HT1080 (cell line): Measurements from ENCODE around the gene PCNX1. TPM values are rescaled to one million over a fixed set of nuclear protein-coding genes. Genes with fewer than 3 reads are reported as not detected.
"Not testable (repeated sequence)": the region's sequence is repeated elsewhere in the genome, so short reads cannot be mapped to it uniquely, and the experiment has no call there.

Experiments used
- DNase-seq: peaks from one replicate; pipeline ENCODE4 v3.0.0-alpha.2; 2015; ENCODE audit warnings: low read depth
- total RNA-seq: library from RNA; depleted of rRNA; stranded (reverse); fragments of >200 nt; shearing (Covaris generic); gene quantifications from 2 replicates; pipeline ENCODE4 v1.2.3, GENCODE V29; 2014

PCNX1 gene
- total RNA-seq, 1 experiment from 2014 or later, result 27.7 TPM

DNA sequence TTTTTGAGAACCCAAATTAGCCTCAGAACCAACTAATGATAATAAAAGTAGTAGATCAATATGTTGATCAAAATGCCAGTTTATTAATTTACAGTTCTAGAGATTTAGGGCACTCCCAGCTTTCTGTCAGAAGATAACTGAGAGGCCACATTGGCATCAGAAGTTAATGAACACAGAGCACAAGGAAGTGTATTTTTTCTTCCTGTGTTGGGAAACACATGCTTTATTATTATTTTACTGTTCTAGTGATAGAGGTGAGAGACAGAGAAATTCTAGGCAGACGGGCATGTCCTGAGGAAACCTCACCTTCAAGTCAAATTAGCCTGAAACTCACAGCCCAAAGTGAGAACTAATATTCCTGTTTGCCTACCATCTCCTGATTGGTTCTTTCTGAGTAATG, 213.7 kb downstream of the PCNX1 start:
- no peak for DNase-seq

DNA sequence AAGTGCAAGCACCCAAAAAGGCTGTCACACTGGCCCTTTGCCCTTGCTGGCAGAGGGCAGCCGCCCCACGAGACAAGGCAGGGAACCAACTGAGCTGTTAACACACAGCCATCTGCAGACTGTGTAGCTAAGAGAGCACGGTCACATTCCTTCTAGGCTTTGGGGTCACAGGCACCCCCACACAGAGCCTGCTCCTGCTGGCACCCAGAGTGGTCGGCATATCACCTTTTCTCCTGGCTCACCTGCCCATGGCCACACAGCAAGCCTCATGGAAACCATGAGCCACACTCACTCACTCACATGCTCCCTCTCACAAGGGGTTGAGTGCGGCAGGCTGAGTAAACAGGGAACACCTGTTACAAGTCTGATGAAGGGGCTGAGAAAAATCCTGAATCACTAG, 214.5 kb downstream of the PCNX1 start:
- no peak for DNase-seq

DNA sequence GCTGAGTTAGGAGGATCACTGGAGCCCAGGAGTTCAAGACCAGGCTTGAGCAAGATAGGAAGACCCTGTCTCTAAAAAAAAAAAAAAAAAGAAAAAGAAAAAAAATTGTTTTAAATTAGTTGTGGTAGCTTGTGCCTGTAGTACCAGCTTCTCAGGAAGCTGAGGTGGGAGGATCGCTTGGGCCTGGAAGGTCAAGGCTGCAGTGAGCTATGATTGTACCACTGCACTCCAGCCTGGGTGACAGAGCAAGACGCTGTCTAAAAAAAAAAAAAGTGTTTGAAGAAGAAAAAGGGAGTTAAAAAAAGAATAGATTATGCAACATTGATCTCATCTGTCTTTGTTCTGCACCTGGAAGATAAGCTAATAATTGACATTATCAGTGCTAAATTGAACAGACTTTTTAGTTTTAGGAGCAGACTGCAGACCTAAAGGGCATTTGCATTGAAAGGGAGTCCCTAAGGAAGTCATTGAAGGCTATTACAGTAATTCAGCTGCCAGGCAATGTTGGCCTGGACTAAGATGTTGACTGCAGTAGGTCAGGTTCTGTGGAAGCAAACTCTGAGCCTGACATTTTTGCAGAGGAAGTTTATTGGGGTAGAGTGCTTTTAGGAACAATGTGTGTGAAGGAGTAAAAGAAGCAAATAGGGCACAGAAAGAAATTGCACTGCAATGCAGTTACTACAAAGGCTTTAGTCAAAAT, 215.8 kb downstream of the PCNX1 start:
- no peak for DNase-seq

DNA sequence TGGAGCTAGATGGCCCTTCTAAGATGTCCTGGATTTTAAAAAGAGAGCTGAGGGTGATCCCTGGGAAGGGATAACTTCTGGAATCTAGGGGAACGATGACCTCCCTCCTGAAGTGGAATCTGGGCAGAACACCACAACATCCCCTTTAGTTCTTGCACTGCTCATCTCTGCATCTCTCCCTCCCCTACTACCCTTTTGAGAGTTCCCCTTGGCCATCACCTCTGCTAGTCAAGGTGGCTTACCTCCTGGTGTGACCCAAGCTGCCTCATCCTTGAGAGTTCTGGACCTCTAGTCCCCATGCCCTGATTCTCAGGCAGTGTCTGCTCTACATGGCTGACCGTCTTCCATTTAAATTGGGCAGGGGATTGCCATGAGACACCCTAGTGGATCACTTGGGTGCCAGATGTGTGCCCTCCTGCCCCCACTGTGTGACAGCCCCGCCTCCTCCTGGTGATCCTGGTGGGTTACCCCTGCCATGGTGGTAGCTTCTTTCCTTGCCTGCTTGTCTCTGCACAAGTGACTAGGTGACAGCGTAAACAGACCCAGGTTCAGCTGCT, 216.4 kb downstream of the PCNX1 start:
- no peak for DNase-seq

DNA sequence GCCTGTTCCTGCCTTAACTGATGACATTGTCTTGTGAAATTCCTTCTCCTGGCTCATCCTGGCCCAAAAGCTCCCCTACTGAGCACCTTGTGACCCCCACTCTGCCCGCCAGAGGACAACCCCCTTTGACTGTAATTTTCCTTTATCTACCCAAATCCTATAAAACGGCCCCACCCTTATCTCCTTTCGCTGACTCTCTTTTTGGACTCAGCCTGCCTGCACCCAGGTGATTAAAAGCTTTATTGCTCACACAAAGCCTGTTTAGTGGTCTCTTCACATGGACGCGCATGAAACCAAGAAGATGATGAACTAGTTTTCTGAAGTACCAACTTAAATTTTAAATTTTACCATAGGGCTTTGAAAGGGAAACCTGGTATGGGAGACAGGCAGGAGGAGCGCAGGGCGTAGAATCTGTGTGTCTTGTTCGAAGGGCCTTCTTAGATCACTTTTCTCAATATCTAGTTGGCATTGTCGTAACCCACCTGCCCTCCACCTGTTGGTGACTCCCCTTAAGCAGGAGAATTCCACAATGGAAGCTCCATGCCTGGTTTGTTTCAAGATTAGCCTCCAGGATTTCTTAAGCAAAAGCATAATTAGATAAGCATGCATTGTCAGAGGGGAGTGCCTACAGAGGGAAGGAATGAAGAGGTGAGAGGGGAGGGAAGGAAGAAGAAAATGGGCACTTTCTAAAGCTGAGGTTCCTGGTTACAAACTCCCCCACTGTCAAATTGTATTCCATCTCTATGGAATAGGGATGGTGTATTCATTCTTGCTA, 222.6 kb downstream of the PCNX1 start:
- DNase-seq, result not testable (repeated sequence)

DNA sequence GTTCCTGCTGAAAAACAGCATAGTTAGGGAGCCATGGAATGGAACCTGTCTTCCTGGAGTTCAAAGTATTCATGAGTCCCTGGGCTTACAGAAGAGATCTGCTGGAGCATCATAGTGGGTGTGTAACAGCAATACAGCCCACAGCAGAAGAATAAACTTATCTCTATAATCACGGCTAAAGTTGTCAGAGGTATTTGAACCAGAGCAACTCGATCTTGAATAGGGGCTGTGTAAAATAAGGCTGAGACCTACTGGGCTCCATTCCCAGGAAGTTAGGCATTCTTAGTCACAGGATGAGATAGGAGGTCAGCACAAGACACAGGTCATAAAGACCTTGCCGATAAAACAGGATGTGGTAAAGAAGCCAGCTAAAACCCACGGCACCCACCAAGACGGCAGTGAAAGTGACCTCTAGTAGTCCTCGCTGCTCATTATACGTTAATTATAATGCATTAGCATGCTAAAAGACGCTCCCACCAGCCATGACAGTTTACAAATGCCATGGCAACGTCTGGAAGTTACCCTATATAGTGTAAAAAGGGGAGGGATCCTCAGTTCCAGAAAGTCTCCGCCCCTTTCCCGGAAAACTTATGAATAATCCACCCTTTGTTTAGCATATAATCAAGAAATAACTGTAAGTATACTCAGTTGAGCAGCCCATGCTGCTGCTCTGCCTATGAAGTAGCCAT, 223.4 kb downstream of the PCNX1 start:
- DNase-seq, result peak; percentile 98

DNA sequence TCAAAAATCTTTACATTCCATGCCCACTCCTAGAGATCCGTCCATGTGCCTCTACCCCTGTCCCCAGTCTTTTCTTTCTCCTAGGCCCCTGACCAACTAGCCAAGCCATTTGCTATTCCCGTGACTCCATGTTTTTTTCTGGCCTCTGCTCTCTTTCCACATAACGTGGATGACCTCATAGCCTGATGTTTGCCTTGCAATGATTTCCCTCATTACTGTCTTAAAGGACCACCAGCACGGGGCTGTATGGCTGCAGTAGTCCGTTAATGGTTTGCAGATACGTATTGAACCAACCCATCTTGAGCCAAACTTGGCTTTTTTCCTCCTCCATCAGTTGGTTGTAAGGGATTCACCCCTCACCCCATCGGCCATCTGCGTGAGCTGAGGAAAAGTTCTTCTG, 226.0 kb downstream of the PCNX1 start:
- DNase-seq, result no peak

DNA sequence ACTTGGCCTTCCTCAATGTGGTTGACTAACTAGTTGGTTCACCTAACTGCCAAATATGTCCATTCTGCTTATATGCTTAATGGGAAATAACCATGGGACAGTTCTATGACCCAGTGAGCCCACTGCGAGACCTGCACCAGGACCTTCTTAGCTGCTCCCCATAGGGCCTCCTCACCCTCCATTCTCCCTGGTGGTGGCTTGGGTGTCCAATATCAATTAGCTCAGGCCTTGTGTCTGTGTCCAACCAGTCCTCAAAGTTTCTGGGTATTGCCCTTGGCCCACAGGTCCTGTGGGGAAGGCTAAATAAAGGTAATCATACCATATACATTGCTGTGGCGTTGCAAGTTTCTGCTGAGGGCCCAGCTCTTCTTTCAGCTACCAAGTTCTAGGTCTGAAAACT, 228.2 kb downstream of the PCNX1 start:
- DNase-seq, result no peak

DNA sequence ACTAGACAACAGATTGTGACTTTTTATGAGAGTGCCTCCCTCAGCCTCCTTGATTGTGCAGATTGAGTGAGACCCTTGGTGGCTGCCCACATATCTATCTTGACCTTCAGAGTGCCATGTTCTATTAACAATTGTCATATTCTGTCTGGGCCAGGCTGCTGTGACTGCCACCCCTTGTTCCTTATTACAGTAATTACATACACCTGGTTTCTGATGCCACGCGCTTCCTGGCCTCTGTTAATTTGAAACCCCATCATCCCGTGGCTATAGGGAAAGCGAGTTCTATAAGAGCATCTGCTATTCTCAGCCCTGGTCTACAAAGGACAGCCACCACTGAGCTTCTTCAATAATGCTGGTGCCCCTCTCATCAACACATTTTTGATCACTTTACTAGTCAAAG, 228.7 kb downstream of the PCNX1 start:
- DNase-seq, result no peak

DNA sequence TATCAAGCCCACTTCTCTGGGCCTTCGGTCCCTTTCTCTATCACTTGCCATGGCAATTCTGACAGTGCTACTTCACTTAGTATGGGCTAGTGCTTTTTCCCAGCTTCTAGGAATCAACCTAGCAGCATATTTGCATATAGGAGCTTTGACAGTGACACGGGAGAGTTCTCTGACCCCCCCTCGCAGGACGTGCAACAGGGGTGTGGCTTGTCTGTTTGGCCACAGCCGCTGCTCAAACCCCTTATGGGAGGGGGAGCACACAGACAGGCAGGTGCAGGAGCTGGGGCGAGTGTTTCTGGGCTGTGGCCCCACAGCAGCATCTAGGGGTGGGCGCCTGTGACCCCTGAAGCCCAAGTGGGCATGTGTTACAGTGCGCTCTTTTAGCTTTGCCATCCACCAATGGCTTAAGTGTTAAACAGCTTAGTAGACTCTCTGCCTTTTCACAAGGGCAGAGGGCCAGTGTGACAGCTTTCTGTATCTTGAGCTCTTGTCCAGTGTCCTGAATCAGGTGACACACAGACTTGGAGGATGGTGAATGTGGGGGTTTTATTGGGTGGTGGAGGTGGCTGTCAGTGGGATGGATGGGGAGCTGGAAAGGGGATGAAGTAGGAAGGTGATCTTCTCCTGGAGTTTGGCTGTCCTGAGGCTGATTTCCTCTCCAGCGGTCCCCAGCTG, 229.3 kb downstream of the PCNX1 start:
- DNase-seq, result no peak

DNA sequence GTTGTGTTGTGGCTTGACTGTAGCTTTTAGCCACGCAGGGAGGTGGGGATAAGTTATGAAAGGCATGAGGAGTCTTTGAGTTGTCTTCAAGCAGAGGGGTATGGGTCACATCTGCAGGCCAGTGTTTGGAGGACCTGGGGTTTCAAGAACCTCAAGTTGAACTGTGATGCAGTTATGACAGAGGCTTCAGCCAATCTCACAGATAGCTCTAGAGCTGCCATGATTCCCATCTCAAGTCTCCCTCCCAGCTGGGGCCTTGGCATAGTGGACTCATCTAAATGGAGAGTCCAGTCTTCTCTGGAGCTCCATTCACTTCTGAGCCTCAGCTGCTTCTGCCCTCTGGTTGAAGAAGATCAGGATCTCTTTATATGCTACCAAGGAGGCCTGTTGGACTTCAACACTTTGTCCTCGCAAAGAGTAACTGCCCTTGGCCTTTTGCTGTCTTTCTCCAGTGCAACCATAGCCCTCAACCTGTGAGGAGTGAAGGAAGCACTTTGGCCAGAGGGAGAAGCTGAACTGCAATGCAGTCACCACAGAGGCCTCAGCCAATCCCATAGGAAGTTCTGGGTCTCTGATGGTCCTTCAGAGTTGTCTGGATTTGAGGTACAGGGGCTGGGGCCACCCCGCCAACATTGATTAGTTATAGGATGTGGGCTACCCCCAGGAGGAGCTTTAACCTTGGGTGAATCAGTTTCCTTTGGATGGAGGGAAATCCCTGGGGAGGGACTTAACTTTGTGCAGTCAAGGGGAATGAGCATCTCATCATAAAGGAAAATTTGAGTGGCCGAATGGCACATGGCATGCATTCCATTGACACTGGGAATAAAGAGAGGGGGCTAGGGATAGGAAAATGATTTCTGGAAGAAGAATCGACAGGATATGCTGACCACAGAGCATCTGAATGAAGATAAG, 230.5 kb downstream of the PCNX1 start:
- DNase-seq, result no peak

DNA sequence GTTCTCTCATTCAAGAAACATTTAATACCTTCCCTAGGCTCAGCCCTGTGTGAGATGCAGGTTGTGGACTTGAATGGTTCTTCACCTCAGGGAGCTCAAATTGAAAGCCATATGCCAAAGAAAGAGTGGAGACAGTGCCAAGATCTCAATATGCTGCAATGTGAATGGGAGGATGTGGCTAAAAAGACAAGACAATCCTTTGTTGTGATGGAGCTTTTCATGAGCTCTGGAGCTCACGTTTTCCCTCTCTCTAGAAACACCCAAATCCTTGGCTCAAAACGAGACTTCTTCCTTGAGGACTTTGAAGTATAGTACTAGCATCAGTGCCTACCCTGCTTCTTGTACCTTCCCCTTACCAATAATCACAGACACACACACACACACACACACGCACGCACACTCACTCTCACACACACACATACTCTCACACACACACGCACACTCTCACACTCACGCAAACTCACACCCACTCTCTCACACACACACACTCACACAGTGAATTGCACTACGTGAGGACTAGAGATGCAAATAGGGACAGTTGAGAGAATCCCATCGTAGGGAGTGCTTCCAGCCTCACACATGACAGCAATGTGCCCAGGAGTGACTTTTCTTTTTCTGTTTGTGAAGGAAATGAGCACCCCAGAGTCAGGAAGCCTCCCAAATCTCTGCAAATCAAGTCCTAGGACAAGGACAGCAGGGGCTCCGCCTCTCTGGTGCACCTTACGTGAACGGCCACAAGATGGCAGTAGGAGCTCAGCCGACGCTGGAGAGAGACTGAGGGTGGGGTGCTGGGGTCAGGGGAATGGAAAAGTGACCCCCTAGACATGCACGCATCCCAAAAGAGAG, 231.4 kb downstream of the PCNX1 start:
- DNase-seq, result peak; percentile 61

DNA sequence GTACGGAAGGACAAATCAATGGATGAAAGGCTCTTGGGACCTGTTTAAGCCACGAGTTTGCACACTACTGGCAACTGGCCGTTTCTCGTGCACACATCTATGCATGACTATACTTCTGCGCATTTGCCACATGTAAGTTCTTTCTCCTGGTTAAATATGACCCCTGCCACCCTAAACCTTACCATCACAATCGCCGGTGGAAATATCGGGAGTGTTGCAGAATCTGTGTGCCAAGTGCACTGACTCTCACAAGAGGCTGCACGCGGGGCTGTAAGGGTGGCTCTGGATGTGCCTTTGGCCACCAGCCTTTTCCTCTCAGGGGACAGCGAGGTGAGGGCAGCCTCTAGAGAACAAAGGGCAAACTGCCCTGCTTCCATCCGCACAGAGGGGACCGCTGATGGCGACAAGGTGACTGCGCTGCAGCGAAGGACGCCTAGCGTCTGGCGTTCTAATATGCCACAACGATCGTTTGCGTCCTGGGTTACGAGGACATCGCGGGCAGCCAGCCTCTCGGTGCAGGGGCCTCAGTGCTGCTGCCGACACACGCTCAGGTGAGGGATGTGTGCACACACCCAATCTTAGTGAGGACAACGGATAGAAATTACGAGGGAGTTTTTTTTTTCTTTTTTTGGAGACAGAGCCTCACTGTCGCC, 232.2 kb downstream of the PCNX1 start:
- DNase-seq, result no peak

DNA sequence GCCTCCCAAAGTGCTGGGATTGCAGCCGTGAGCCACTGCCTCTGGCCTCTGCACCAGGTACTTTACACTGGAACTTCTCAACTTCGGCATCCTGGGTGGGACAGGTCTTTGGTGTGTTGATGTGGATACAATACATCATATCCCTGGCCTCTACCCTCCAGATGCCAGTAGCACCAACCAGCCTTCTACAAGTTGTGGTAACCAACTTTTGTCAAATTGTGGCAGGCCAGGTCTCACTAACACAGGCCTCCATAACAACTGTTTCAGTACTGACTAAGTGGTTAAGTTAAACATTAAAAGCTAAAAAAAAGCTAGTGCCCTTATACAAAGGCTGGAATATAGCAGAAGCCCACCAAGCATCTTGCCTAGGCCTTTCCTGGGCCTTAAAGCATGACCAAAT, 232.9 kb downstream of the PCNX1 start:
- DNase-seq, result no peak

DNA sequence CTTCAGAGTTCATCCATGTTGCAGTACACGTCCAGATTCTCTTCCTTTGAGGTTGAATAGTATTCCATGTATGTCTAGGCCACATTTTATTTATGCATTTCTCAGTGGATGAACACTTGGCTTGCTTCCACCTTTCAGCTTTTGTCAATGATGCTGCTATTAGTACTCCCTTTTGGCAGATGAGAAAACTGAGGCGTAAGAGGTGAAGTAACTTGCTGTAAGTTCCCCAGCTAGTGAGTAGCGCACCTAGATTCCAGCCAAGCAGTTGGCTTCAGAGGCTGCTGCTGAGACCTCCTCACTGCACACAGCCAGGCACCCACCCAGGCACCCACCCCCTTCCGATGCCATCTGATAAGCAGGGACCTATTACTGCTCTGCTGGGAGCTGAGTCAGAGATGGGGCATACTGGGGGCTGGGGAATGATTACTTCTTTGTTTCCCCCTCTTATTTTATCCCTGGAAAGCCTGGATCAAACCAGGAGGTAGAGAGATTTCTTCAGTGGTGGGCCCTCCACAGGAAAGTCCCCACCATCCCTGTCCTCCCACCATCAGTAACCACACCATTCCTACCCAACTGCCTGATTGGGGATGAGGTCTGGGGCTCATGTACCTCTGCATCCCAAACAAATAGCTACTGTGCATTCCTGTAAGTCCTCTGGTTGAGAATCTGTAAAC, 234.6 kb downstream of the PCNX1 start:
- DNase-seq, result no peak

DNA sequence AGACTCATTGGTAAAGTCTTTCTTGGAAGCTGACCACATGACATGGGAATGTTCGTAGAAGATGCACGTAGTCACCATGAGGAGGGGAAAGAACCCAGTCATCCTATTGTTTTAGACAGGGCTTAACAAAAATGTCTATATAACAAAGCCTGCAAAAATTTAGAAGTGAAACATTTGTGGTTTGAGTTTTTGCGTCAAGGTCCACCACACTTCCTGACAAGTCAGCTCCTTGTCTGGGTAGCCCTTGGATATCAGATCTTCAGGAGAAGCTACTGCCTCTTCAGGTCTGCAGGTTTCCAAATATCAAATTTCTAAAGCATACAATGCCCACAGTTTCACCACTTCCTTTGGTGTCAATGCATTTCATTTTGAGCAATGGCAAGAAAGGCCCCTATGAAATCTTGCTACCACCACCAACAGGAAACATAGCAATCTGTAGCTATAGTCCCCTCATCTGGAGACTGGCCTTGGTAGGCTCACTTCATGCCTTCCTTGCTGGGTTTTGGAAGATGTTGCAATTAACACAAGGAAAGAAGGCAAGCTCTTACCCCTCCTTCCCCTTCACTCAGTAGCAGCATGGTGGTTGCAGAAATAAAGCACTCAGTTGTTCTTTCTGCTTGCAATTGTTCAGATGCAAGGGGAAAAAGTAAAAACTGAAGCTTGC, 235.2 kb downstream of the PCNX1 start:
- peak; percentile 99 for DNase-seq

DNA sequence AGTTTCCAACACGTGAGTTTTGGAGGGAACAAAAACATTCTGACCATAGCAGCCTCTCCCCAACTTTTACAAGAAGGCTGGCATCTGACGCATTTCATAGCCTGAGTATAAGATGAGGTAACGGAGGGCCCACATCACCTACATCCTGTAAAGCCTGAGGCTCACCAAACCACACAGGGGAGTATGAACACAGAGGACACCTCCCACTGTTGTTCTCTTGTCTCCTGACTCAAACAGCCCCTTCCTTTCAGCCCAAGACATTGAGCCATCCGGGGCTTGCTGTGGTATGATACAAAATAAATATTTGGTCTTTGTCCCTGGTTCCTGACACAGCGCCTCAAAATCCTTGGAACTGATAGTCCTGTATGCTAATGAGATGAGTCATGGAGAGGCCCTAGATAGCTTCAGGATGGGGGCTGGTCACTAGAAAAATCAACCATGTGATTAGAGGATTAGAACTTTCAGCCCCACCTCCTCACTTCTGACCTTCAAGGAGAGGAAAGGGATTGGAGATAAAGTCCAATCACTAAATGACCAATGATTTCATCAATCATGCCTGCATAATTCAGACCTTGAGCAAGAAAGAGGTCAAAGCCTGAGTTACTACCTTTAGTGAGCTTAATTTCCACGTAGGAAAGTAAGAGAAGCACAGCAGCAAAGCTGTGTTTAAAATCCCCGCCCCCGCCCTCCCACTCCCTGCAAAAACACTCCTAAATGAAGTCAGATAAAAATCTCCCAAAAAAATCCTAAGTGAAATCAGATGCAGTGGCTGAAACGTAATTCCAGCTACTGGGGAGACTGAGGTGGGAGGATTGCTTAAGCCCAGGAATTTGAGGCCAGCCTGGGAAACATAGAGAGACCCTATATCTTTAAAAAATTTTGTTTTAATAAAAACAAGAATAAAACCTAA, 236.4 kb downstream of the PCNX1 start:
- DNase-seq, result peak; percentile 100
